C4-2B (cell line): ENCODE data around the gene MED13L.

ENCODE experiments used
- ZFX ChIP-seq: fragments of 450-650 bp; IDR thresholded peaks from 2 replicates; pipeline ENCODE4 v1.6.1; 2017
- TF ChIP-seq, protein P1 (sequence below): fragments of 450-650 bp; conservative IDR thresholded peaks from 2 replicates; pipeline ENCODE4 v1.5.1; 2017; ENCODE audit warnings: mild to moderate bottlenecking

DNA sequence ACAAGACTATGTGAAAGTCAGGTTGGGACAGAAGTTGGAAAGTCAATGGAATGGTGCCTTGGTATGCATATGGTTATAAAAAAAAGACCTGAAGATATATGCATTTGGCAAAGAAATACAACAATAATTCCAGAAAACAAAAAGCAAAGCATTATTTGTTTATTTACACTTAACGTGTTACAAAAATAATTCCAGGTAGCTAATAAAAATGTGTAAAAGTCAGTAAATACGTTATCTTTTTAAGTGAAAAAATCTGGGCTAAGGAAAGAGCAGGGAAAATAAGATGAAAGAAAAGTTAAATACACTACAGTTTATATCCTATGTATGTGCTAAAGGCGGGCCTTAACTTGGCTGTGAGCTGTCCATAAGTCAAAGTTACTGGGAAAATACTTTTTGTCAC lies 266.3 kb downstream of the MED13L start:
- TF ChIP-seq, protein P1, sequence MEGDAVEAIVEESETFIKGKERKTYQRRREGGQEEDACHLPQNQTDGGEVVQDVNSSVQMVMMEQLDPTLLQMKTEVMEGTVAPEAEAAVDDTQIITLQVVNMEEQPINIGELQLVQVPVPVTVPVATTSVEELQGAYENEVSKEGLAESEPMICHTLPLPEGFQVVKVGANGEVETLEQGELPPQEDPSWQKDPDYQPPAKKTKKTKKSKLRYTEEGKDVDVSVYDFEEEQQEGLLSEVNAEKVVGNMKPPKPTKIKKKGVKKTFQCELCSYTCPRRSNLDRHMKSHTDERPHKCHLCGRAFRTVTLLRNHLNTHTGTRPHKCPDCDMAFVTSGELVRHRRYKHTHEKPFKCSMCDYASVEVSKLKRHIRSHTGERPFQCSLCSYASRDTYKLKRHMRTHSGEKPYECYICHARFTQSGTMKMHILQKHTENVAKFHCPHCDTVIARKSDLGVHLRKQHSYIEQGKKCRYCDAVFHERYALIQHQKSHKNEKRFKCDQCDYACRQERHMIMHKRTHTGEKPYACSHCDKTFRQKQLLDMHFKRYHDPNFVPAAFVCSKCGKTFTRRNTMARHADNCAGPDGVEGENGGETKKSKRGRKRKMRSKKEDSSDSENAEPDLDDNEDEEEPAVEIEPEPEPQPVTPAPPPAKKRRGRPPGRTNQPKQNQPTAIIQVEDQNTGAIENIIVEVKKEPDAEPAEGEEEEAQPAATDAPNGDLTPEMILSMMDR = no peak
- no peak for TF ChIP-seq ZFX
